B cell (primary cell): ENCODE data around the gene RAC3.

Experiments used
- CTCF ChIP-seq: fragments of 200-600 bp; IDR thresholded peaks from one replicate; pipeline ENCODE4 v1.8.0; 2022; ENCODE audit warnings: antibody characterized with exemption, mild to moderate bottlenecking
- EZH2 ChIP-seq: IDR thresholded peaks from 2 replicates; pipeline ENCODE4 v1.6.1; 2012; ENCODE audit warnings: borderline replicate concordance, low read depth, mild to moderate bottlenecking, moderate library complexity, low read length; ENCODE audit not compliant: insufficient read depth, poor library complexity, severe bottlenecking

DNA sequence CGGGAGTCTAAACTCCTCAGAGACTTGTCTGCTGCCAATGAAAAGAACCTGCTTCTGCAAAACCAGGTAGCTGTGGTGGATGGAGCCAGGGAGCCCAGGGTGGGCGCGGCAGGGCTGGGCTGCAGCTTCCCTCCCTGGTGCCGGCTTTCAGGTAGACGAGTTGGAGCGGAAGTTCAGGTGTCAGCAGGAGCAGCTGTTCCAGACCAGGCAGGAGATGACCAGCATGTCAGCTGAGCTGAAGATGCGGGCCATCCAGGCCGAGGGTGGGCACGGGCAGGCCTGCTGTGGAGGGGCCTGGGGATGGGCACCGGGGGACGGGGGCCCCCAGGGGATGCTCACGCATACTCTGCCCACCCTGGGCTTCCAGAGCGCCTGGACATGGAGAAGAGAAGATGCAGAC lies 3.2 kb upstream of the RAC3 start:
- TF ChIP-seq CTCF (no peak), EZH2 (no peak)
